HuH-7.5 (cell line): ENCODE data around the gene SPNS2.

Source experiments
- DNase-seq: peaks from one replicate; pipeline ENCODE4 v3.0.0; 2011; ENCODE audit warnings: low spot score

SPNS2 gene

DNA sequence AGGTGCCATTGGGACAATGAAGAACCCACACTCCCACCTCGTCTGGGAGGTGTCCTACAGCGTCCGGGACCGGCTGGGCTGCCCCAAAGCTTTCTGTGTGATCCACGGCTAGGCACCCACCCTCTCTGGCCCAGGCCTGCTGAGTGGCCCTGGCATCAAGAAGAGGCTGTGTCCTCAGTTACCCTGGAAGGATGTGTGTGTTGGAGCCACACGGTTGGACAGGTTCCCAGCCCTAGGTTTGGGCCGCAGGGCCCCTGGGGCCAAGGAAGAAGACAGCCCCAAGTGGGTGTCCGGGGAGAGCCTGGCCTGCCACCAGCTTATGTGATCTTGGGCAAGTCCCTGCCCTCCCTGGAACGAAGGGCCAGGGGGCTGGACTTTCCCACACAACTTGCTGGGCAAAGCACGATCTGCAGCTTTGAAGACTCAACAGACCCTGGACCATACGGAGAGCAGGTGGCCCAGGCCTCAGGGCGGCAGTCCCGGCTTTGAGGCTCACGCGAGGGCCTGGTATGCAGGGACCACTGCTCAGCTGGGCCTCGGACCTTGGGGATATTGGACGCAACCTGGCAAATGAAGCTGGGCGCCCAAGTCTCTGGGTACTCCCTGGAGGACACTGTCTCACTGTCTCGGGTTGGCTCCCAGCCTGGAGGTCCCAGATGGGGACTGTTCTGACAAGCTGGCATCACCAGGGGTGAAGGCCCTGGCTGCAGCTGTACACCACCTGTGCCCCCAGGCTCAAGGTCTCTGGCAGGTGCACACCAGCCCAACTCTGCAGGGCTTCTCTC lies 39.0 kb downstream of the SPNS2 start:
- no peak for DNase-seq

- no peak for DNase-seq
These were observed 39.7 kb downstream of the SPNS2 start for GRCh38 chr17:4538236-4539002.

- DNase-seq: no peak
These were observed 40.3 kb downstream of the SPNS2 start for GRCh38 chr17:4539025-4539424.

DNA sequence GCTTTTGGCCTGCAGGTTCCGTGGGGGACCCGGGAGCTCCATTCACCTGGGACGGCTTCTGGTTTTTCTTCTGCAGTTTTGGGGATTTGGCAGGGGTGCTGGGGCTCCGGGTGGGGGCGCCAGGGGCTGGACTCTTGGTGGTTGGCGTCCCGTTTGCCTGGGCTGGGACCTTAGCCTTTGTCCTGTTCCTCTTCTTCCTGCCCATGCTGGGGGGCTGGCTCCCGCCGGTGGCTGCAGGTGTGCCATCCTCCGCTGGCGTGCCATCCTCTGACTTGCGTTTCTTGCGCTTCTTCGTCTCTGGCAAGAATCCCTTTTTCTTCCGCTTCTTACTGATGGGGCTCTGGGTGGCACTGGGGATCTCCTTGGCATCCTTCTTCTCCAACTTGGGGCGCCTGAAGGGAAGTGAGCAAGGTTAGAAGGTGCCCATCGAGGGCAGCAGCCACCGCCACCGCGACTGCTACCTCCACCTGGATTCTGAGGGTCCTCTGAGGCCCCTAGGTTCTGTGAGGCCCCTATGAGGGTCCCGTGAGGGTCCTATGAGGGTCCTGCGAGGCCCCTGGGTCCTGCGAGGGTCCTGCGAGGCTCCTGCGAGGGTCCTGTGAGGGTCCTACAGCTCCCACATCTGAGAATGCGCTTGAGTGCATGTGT lies 41.0 kb downstream of the SPNS2 start:
- no peak for DNase-seq

DNA sequence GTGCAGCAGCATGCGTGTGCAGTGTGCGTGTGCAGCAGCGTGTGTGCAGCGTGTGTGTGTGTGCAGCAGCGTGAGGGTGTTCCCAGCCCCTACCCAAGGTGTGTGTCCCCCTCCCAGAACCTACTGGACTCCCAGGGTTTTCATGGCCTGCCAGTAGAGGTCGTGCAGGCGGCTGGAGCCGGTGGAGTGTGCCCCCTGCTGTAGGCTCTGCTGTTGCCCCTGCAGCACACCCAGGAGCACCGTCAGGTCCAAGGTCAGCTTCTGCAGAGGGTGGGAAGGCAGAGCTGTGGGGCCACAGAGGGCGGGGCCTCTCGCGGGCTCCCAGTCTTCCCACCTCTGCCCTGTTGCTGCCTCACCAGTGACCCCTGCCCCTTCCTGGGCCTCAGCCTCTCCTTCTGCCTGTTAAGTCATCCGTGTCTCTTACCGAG lies 41.6 kb downstream of the SPNS2 start:
- DNase-seq: peak; percentile 67

DNA sequence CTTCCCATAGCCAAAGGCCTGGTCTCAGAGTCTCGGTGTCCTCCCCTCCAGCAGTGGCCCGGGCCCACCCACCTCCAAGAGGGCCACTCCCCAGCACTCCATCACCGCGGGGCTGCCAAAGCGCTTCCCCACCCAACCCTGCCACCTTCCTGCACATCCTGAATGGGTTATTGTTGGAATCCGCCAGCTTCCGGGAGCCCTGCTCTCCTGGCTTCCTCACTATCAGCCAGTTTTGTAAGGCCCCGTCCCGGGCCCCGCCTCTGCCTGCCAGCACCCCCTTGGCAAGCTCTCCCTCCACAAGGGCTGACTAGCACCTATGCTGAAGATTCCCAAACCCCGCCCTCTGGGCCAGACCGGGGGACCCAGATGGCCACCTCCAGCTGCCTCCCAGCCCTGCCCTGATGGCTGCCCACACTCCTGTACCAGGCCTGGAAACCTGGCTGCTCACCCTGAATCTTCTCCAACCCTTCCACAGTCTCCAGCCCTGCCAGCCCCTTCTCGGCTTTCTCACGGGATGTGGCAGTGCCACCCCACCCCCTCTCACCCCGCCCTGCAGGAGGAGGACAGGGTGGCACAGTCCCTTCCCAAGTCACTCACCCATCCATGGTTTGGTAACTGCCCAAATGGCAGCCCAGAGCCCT lies 42.1 kb downstream of the SPNS2 start:
- DNase-seq: no peak

- no peak for DNase-seq
These were observed 42.8 kb downstream of the SPNS2 start for GRCh38 chr17:4541328-4542002.

DNA sequence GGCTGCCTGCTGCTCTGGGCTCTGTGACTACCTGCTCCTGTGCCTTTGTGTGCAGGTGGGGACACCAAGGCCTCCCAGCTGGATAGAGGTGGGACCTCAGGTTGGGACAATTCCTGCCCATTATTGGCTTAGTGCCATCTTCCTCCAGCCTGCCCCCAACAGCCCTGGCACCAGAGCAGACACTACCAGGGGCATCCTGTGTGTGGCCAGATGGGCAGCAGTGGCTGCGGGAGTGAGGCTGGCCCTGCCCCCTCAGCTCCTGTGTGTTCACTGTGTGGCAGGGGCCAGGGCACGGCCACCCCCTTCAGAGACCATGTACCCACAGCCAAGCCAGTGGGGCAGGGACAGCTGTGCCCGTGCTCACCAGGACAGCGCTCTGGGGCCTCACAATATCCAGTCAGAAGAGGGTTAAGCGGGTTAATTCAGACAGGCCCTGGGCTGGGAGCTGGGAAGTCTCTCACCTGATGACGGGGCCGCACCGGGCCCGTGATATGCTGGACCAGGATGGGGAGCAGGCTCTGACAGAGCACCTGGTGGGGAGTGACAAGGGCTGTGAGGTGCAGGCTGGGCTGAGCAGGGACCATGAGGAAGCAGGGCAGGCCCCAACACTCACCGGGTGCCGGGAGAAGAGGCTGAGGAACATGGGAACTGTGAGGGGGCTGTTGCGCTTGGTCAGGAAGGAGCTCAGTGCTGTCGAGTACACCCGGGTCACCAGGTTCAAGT lies 43.5 kb downstream of the SPNS2 start:
- DNase-seq: no peak

- no peak for DNase-seq
These were observed 44.1 kb downstream of the SPNS2 start for GRCh38 chr17:4542726-4543191.

DNA sequence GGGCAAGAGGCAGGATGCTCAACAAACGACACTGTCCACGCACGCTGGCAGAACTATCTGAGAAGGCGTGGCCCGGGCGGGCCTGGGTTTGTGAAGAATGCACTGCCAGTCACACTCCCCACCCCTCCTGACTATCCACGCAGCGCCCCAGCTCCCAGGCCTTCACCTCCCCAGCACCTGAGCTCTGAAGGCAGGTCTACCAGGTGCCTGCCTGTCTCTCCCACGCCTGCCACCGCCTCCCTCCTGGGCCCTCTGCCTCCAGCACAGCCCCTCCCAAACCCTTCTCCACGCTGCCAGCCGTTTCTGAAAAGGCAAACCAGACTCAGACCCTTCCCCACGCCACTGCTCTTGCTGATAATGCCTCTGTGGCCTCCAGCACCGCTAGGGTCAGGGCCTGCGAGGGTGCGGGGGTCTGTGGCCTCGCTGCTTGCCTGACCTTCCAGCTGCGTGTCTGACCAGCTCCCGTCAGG lies 44.9 kb downstream of the SPNS2 start:
- DNase-seq: no peak

DNA sequence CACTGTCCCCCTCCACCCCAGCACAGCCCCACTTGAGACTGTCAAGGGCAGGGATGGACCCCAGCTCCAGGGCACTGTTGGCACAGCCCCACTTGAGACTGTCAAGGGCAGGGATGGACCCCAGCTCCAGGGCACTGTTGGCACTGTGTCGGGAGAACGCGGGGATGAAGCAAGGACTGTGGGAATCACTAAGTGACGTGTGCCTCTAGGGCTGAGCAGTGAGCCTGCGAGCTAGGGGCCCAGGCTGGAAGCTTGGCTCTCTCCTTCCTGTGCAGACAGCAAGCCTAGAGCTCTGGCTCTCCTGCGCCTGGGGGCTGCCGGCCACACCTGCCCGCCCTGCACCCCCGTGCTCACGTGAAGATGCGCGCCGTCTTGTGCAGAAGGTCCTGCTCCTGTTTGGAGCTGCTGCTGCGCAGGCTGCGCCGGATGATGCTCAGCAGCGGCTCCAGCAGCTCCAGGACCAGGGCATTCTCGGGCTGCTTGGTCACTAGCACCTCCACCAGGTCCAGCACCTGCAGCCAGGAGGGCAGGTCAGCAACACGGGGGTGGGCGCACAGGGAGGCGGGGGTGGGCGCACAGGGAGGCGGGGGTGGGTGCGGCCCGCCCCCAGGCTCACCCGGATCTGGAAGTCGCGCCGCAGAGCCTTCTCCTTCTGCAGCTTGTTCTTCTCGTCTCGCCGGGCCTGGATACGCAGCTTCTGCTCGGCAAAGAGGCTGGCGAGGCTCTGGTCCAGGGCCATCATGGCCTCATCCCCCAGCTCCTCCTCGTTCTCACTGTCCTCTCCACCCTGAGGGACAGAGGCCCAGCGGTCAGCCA lies 45.7 kb downstream of the SPNS2 start:
- DNase-seq: no peak

DNA sequence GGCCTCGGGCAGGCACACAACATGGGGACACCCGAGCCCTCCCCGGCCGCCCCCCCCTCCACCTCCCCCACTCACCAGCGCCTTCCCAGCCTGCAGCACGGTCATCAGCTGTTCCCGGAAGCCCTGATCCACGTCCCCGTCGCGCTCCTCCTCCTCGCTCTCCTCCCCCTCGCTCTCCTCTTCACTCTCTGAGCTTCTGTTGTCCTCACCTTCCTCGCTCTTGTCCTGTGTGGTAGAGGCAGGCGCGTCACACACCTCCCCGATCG lies 46.2 kb downstream of the SPNS2 start:
- no peak for DNase-seq

DNA sequence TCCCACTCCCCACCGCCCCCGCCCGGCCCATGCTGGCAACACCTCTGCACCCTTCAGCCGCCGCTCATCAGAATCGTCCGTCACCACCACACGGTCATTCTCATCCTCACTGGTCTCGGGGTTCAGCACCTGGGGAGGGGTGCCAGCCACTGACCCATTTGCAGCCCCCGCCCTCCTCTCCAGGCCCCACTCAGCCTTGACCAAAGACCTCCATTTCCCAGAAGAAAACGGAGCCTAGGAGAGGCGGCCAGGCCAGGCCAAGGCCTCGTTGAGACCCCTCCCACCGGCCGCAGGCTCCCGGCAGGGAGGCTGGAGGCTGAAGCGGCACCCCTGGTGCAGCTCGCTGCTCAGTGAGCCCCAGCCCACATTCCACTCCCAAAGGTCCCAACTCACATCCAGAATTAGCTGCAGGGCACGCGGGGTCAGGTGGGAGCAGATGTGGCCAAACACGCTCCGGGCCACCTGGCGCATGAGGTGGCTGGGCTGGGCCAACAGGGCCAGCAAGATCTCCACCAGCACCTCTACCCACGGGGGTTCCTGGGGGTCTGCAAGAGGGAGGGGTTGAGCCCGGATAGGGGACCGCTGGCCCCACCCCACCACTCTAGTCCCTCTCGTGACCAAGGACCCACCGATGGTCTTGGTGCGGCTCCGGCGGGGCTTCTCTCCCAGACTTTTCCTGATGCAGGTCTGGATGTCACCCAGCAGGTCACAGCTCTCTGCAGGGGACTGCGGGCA lies 46.7 kb downstream of the SPNS2 start:
- DNase-seq: no peak

DNA sequence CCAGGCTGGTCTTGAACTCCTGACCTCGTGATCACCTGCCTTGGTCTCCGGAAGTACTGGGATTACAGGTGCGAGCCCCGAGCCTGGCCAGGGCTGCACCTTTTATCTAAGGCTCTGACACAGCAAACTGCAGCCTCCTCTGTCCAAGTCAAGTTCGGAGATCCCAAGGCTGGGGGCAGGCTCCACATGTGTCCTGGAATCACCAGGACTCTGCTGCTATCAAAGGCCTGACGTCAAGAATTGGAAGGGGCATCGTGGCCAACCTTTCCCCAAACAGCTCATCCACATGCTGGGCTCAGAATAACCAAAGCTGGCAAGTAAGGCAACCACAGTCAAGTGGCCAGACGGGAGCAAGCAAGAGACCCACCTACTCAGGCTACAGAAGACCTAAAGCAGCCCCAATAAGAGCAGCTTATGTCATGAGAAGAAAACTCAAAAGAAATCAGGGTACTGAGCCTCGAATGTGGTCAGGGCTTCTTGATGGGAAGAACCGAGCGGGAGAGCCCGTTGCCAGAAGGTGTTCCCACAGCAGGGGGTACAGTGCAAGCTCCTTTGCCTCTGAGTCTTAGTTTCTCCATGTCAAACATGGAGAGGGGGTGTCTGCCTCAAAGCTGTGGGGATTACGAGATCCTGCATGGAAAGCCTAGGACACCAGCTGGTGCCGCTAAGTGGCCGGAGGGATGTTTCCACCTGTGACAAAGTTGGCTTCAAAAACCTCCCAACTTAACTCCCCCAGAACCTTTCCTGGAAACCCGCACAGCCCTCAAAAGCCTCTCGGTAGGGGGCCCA lies 48.6 kb downstream of the SPNS2 start:
- no peak for DNase-seq

DNA sequence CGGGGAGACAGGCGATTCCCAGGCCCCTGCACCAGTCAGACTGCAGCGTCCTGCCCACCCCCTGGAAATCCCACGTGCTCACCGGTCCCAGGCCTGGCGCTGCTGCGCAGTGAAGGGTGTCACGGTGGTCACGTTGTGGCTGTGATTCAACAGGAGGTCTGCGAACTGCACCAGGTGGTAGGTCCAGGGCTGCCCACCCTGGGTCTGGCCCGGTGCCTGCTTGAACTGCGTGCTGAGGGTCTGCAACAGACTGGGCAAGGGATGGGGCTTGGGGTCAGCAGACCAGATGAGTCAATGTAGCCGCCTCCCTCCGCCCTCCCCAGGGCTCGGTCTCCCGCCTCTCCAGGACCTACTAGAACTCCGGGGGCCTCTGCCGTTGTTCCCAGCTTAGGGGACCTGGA lies 49.4 kb downstream of the SPNS2 start:
- no peak for DNase-seq

- no peak for DNase-seq
These were observed 50.2 kb downstream of the SPNS2 start for GRCh38 chr17:4548721-4549531.

- DNase-seq: no peak
These were observed 51.3 kb downstream of the SPNS2 start for GRCh38 chr17:4549781-4550533.
